GM20431 (cell line): ENCODE data around the gene ZNF358.

Experiments used
- in situ Hi-C: fragments of 300-500 bp; cut with MseI, MboI; formaldehyde crosslinking; loops from one replicate; pipeline ENCODE4 v1.15.0; 2020; ENCODE audit warnings: low sequenced_read_pairs; ENCODE audit not compliant: unreplicated experiment

The ZNF358 gene

DNA sequence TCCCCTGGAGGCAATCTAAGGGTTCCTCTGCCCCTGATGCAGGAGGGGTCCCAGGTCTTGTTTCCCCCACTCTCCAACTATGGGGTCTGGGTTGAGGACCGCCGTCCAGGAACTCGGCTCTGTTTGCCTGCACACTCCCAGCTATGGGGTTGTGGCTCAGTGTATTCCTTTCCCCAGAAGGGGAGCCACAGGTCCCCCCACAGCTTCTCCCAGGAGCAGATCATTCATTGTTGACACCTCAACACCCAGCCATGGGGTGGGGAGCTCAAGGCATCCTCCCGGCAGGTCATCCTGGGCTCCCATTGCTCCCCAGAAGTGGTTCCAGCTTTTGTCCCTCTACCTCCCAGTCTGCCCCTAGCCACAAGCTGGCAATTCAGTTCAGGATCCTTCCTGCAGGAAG is 975 bp downstream of the ZNF358 start:
- in situ Hi-C loops: no loop called here

- in situ Hi-C loops: no loop called here
Measured at GRCh38 chr19:7519361-7520130, 3.6 kb downstream of the ZNF358 start.

GRCh38 chr19:7520131-7521051 is 4.5 kb downstream of the ZNF358 start:
- in situ Hi-C loops: no loop called here

- in situ Hi-C loops: no loop called here
Measured at GRCh38 chr19:7521551-7522071, 5.7 kb downstream of the ZNF358 start.

GRCh38 chr19:7522072-7522922 is 6.4 kb downstream of the ZNF358 start, which contains the start of gene MCOLN1:
Gene MCOLN1, plus strand, starts transcription at chr19:7522624. Its CDS starts 127 bp downstream, at chr19:7522751.
- in situ Hi-C loops: no loop called here

- in situ Hi-C loops: no loop called here
Measured at GRCh38 chr19:7522923-7523667, 7.2 kb downstream of the ZNF358 start.

DNA sequence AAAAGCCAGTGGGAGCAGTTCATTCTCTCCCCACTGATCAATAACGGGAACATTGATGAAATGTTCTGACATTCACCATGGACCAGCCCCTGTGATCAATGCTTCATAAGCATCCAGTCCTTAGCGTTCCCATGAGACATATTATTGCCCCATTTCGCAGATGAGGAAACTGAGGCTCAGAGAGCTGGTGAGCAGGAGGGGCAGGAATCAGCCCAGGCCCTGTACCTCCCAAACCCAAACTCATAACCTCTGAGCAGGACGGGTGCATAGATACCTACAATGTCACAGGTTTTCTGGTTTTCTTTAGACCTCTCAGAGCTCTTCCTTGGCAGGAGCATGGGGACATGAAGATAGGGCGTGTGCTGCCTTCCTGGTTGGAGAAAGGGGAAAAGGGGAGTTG is 8.6 kb downstream of the ZNF358 start:
- in situ Hi-C loops: no loop called here

GRCh38 chr19:7524992-7525739 is 9.3 kb downstream of the ZNF358 start:
- in situ Hi-C loops: no loop called here

- in situ Hi-C loops: no loop called here
Measured at GRCh38 chr19:7526059-7526929, 10.4 kb downstream of the ZNF358 start.

DNA sequence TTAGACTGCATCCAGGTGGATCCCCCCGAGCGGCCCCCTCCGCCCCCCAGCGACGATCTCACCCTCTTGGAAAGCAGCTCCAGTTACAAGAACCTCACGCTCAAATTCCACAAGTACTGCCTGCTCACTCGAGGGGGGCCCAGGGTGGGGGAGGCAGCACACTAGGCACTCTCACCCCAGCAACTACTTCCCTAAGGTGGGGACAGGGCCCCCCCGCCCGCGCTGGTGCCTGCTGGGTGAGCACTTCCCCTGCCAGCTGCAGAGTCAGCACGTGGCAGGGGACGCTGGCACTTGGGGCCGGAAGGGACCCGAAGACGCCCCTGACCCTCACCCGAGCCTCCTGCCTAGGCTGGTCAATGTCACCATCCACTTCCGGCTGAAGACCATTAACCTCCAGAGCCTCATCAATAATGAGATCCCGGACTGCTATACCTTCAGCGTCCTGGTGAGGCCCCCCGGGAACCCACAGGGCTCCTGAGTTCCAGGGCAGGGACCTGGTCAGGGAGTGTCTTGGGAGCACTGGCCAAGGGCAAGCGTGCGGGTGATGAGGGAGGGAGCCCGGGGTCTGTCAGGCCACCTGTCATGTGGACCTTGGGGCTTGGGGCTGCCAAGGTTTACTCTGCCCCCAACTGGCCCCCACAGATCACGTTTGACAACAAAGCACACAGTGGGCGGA is 11.8 kb downstream of the ZNF358 start:
- in situ Hi-C loops: no loop called here

DNA sequence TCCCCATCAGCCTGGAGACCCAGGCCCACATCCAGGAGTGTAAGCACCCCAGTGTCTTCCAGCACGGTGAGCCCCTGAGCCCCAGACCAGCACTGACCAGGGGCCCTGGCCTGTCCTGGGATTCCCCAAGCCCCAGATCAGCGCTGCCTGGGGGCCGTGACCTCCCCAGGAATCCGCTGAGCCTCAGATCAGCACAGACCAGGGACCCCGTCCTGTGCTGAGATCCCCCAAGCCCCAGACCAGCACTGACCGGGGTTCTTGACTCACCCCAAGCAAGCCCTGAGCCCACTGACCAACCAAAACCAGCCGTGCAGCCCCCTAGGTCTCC is 12.3 kb downstream of the ZNF358 start:
- in situ Hi-C loops: no loop called here

- in situ Hi-C loops: no loop called here
Measured at GRCh38 chr19:7528522-7529245, 12.8 kb downstream of the ZNF358 start.

- in situ Hi-C loops: no loop called here
Measured at GRCh38 chr19:7529246-7529600, 13.3 kb downstream of the ZNF358 start.

DNA sequence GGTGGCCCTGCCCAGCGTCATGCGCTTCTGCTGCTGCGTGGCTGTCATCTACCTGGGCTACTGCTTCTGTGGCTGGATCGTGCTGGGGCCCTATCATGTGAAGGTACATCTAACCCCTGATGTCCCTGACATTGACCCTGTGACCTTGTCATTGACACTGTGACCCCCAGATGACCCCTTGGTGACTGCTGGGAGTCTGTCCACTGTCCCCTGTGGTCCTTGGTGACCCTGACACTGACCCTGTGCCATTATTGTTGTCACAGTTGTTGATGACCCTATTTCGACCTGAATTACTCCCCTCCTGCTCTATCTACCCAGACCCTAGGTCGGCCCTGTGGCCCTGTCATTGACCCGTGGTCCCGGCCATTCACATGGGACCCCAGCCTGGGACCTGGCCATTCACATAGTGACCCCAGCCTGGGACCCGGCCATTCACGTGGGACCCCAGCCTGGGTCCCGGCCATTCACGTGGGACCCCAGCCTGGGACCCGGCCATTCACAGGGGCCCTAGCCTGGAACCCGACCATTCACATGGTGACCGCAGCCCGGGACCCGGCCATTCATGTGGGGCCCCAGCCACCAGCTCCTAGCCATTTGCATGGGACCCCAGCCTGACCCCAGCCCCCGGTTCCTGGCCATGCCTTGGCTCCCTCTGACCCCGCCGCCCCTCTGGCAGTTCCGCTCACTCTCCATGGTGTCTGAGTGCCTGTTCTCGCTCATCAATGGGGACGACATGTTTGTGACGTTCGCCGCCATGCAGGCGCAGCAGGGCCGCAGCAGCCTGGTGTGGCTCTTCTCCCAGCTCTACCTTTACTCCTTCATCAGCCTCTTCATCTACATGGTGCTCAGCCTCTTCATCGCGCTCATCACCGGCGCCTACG is 13.9 kb downstream of the ZNF358 start:
- in situ Hi-C loops: no loop called here

DNA sequence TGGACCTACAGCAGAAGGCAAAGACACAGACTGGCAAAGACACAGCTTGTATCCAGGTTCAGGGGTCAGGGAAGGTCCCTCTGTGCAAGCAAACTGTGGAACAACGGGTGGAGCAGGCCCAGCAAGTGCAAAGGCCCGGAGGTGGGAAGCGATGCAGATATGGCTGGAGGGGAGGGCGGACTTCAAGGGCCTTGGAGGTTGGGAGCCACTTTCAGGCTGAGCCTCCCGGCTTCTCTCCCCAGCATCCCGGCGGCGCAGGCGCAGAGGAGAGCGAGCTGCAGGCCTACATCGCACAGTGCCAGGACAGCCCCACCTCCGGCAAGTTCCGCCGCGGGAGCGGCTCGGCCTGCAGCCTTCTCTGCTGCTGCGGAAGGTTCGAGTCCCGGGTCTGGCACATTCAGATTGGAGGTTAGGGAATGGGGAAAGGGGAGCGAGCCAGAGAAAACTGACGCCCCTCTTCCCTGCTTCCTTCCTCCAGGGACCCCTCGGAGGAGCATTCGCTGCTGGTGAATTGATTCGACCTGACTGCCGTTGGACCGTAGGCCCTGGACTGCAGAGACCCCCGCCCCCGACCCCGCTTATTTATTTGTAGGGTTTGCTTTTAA is 17.5 kb downstream of the ZNF358 start:
- in situ Hi-C loops: no loop called here
